ENCODE measurements around the gene SLC38A9. TPM values are rescaled to one million over a fixed set of nuclear protein-coding genes. Genes with fewer than 3 reads are reported as not detected.

SLC38A9 gene
- polyA plus RNA-seq, 1 of the 3 experiments (the other 2 are of a cell fraction), result 6.9 TPM

- Histone ChIP-seq H3K4me2 (no peak overlapping the region), H3K9me3 (no peaks in the 10 kb centered on the region), H3K79me2 (ENCODE audit: insufficient read depth) (no peaks in the 10 kb centered on the region), H3K4me3 (ENCODE audit: low read depth in 2 of 2, low read length in 1 of 2) (no peak overlapping the region), H3K27ac (ENCODE audit: low read depth in 2 of 2, low read length in 1 of 2) (no peak overlapping the region), H2AFZ (ENCODE audit: low read depth) (no peak overlapping the region), H3K27me3 (ENCODE audit: insufficient read depth) (no peaks in the 10 kb centered on the region), H4K20me1 (ENCODE audit: insufficient read depth) (no peaks in the 10 kb centered on the region), H3K9me2 (no peaks in the 10 kb centered on the region), H3F3A (replicated peaks; ENCODE audit: insufficient read depth) (peaks cover 12% of the 10 kb centered on the region), H3K9ac (no peak overlapping the region), H3K36me3 (replicated peaks in 1 of 2; ENCODE audit: control insufficient read depth in 1 of 2, insufficient read depth in 2 of 2, low read length in 1 of 2) (no peaks in the 10 kb centered on the region), H3K4me1 (ENCODE audit: control insufficient read depth in 1 of 2, insufficient read depth in 2 of 2, low read depth in 1 of 2, low read length in 1 of 2) (peaks cover 8 to 16% of the 10 kb centered on the region in 2 experiments; a peak in 3 of 4 replicates)
- POLR2A ChIA-PET, result no interaction called here
- WGBS (ENCODE audit: low lambda C conversion rate), result 92% methylated on average over 5 of the region's 5 CpGs
- TF ChIP-seq FOXM1 (IDR thresholded peaks at IDR 0.05; ENCODE audit: low read depth), result no peak
- TF ChIP-seq TEAD4 (IDR thresholded peaks at IDR 0.05; ENCODE audit: borderline replicate concordance, insufficient read depth), result no peak
- TF ChIP-seq FOXJ3 (CRISPR knock-in tag; IDR thresholded peaks at IDR 0.05), result no peak
- no peak for TF ChIP-seq NRF1 (IDR thresholded peaks at IDR 0.05; ENCODE audit: low read depth, low read length)
- no peak for TF ChIP-seq TAF1 (IDR thresholded peaks at IDR 0.05; ENCODE audit: borderline replicate concordance, low read depth, low read length)
- no peak for TF ChIP-seq SIN3A (IDR thresholded peaks at IDR 0.05; ENCODE audit: borderline replicate concordance, low read depth, low read length)
- no peak for TF ChIP-seq CHD2 (IDR thresholded peaks at IDR 0.05; ENCODE audit: low read length, partially characterized antibody)
- TF ChIP-seq RFX5 (IDR thresholded peaks at IDR 0.05; ENCODE audit: low read length), result no peak
- no peak for TF ChIP-seq PBX3 (IDR thresholded peaks at IDR 0.05)
- no peak for TF ChIP-seq POLR2AphosphoS5 (IDR thresholded peaks at IDR 0.05; ENCODE audit: low read depth, low read length)
- CTCF ChIA-PET, result interaction anchor here (0.6 kb wide), 1 partner anchor 220 kb away, joined by 3 read pairs; no protein-coding TSS in a partner anchor
- DNase-seq, result no peak
Observed at GRCh38 chr5:55592388-55593114, 119.6 kb downstream of the SLC38A9 start.

GRCh38 chr5:55591686-55592085, 120.4 kb downstream of the SLC38A9 start:
- Histone ChIP-seq H3F3A (replicated peaks; ENCODE audit: insufficient read depth) (peaks cover 4% of the 10 kb centered on the region), H3K79me2 (ENCODE audit: insufficient read depth) (no peaks in the 10 kb centered on the region), H3K27ac (ENCODE audit: low read depth in 2 of 2, low read length in 1 of 2) (no peak overlapping the region), H3K9me3 (no peaks in the 10 kb centered on the region), H4K20me1 (ENCODE audit: insufficient read depth) (no peaks in the 10 kb centered on the region), H3K36me3 (replicated peaks in 1 of 2; ENCODE audit: control insufficient read depth in 1 of 2, insufficient read depth in 2 of 2, low read length in 1 of 2) (no peaks in the 10 kb centered on the region), H3K27me3 (ENCODE audit: insufficient read depth) (no peaks in the 10 kb centered on the region), H3K4me1 (ENCODE audit: control insufficient read depth in 1 of 2, insufficient read depth in 2 of 2, low read depth in 1 of 2, low read length in 1 of 2) (peaks cover 3 to 7% of the 10 kb centered on the region in 2 experiments; a peak in 2 of 4 replicates), H3K4me2 (no peak overlapping the region), H3K9ac (no peak overlapping the region), H2AFZ (ENCODE audit: low read depth) (no peak overlapping the region; the same call in 1 of the 2 replicates), H3K4me3 (ENCODE audit: low read depth in 2 of 2, low read length in 1 of 2) (no peak overlapping the region), H3K9me2 (no peaks in the 10 kb centered on the region)
- WGBS (ENCODE audit: low lambda C conversion rate), result 80% methylated on average over 4 of the region's 4 CpGs
- TF ChIP-seq SMC3 (IDR thresholded peaks at IDR 0.05; ENCODE audit: low read depth, low read length), result no peak
- TF ChIP-seq CHD2 (IDR thresholded peaks at IDR 0.05; ENCODE audit: low read length, partially characterized antibody), result no peak
- no peak for TF ChIP-seq FOXJ3 (CRISPR knock-in tag; IDR thresholded peaks at IDR 0.05)
- peak; percentile 41 for DNase-seq
- POLR2A ChIA-PET, result no interaction called here
- CTCF ChIA-PET, result no interaction called here
